HG02884 (cell line): Measurements from ENCODE around the gene MDP1.
"Not testable (repeated sequence)": the region's sequence is repeated elsewhere in the genome, so short reads cannot be mapped to it uniquely, and the experiment has no call there.

Source experiments
- ATAC-seq: cut with Tn5 transposase; IDR thresholded peaks from one replicate; pipeline ENCODE4 v1.9.1; 2021; ENCODE audit warnings: mild to moderate bottlenecking, moderate library complexity; ENCODE audit not compliant: unreplicated experiment

The MDP1 gene

GRCh38 chr14:24202538-24202937, 13.3 kb downstream of the MDP1 start:
- not testable (repeated sequence) for ATAC-seq

GRCh38 chr14:24198814-24199524, 16.9 kb downstream of the MDP1 start:
- ATAC-seq: no peak

- ATAC-seq: no peak
Observed at GRCh38 chr14:24197056-24197450, 18.8 kb downstream of the MDP1 start.

- peak; percentile 21 for ATAC-seq
Observed at GRCh38 chr14:24196071-24197055, 19.5 kb downstream of the MDP1 start.

GRCh38 chr14:24195186-24196070, 20.4 kb downstream of the MDP1 start, which contains the start of gene TM9SF1:
Gene TM9SF1, minus strand, starts transcription at chr14:24195441. Its CDS starts 422 bp downstream, at chr14:24195019.
- ATAC-seq: peak; percentile 69

GRCh38 chr14:24194873-24195185, 21.0 kb downstream of the MDP1 start:
- ATAC-seq: no peak

- ATAC-seq: no peak
Observed at GRCh38 chr14:24194186-24194872, 21.5 kb downstream of the MDP1 start.

GRCh38 chr14:24192933-24193332, 22.9 kb downstream of the MDP1 start:
- ATAC-seq: no peak

GRCh38 chr14:24190416-24190815, 25.4 kb downstream of the MDP1 start:
- ATAC-seq: no peak

GRCh38 chr14:24189460-24189859, 26.4 kb downstream of the MDP1 start:
- no peak for ATAC-seq

- ATAC-seq: no peak
Observed at GRCh38 chr14:24189059-24189375, 26.8 kb downstream of the MDP1 start.

GRCh38 chr14:24188251-24189058, 27.4 kb downstream of the MDP1 start, which contains the start of gene IPO4:
Gene IPO4, minus strand, starts transcription at chr14:24188816. Its CDS starts 29 bp downstream, at chr14:24188787.
- peak; percentile 87 for ATAC-seq

GRCh38 chr14:24187539-24187915, 28.3 kb downstream of the MDP1 start:
- no peak for ATAC-seq

GRCh38 chr14:24186831-24187538, 28.9 kb downstream of the MDP1 start:
- no peak for ATAC-seq

GRCh38 chr14:24185741-24186140, 30.1 kb downstream of the MDP1 start:
- no peak for ATAC-seq

- ATAC-seq: no peak
Observed at GRCh38 chr14:24185026-24185425, 30.8 kb downstream of the MDP1 start.

- ATAC-seq: no peak
Observed at GRCh38 chr14:24184104-24184970, 31.5 kb downstream of the MDP1 start.

GRCh38 chr14:24183014-24183481, 32.8 kb downstream of the MDP1 start:
- no peak for ATAC-seq
